Measurements from ENCODE around the gene CELSR1.

The CELSR1 gene

DNA sequence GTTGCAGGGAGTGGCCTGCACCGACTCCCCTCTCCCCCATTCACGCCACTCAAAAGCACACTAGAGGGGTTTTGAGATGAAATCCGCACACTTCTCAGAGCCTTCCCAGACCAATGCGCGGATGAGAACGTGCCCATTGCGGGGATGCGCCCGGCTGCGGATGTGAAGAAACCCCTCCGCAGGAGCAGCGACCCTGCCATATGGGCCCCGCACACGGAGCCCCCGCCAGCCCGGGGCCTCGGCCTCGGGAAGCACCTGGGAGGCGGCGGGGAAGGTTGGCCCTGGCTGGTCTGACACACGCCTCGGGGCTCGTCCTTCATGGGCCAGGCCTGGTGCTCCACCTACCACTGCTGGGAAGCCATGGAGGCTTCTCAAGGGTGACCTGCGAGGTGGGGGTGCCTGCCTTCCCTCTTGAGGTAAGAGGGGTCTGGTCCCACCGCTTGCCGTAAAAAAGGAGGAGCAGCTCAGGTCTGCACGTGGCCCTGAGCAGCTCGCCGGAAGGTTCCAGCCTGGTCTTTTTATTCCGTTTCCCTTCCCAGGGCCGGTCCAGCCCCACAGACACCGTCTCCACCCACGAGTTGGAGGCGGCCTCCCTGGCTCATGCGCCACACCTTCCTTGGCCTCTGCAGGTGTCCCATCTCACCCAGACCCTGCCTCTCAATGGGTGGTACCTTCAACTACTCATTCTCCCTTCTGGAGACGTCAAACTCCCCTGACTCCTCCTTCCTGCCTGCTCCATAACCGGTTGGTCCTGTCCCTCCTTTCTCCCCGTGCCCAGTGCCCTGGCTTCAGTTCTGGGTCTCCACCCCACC, 162.6 kb downstream of the CELSR1 start:
- no peak for DNase-seq (ENCODE audit: low read depth)

- no peak for DNase-seq (ENCODE audit: low read depth)
These were observed 163.3 kb downstream of the CELSR1 start for GRCh38 chr22:46373921-46374662.

DNA sequence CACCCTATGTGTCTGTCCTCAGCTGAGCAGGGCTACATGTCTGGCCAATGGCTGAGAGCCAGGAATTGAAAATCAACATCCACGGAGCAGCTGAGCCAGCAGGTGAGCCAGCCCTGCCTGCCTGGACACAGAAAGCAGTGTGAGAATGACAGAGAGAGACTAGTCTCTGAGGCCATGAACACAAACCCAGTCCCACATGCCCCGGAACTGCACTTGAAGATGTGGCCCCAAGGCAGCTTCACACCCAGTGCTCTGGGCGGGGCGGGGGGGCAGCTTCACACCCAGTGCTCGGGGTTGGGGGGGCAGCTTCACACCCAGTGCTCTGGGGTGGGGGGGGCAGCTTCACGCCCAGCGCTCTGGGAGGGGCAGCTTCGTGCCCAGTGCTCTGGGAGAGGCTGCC, 164.3 kb downstream of the CELSR1 start:
- no peak for DNase-seq (ENCODE audit: low read depth)

GRCh38 chr22:46372686-46373085, 164.7 kb downstream of the CELSR1 start:
- no peak for DNase-seq (ENCODE audit: low read depth)

DNA sequence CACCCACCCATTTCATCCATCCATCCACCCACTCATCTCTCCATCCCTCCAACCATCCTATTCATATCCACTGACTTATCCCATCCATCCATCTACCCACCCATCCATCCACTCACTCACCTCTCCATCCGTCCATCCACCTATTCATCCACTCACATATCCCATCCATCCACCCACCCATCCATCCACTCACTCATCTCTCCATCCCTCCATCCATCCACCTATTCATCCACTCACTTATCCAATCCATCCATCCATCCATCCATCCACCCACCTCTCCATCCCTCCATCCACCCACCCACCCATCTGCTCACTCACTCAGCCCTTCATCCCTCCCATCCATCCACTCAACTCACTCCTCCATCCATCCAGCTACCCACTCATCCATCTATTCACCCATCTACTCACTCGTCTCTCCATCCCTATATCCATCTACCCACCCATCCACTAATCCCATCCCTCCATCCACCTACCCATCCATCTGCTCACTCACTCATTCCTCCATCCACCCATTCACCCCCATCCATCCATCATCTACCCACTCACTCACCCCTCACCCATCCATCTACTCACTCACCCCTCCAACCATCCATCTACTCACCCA, 165.7 kb downstream of the CELSR1 start:
- DNase-seq (ENCODE audit: low read depth) = no peak

GRCh38 chr22:46370584-46371291, 166.7 kb downstream of the CELSR1 start:
- DNase-seq (ENCODE audit: low read depth) = no peak

DNA sequence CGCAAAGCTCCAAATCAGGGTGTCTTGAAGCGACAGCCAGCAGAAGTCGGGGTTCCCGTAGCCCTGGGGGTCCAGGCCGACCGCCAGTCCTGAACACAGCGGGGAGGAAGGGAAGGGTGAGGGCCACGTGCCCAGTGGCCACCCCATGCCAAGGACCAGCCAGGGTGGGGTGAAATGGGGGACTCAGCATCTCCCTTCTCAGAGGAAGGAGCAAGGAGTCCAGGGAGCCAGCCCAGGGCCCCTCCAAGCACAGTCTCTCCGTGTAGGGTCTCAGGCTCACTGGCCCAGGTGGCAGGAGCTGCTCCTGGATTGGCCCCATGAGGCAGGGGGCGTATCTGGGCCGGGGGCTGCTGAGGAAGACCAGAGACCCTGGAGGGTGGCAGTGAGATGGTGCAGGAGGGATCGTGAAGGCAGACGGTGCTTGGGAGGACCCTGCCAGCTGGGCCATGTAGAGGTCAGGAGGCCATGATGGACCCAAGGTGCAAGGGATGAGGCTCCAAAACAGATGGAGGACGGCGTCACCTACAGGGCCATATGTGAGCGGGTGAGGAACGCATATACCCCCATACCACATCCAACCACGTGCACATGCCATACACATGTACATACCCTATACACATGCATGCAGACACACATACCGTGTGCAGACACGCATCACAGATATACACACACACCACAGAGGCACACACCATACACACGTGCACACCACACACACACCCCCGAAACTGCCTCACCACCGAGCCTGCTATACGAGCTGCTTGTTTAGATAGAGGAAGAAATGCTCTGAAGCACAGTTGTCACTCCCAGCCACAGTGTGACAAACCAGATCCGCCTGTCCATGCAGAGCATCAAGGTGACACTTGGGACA, 167.5 kb downstream of the CELSR1 start:
- no peak for DNase-seq (ENCODE audit: low read depth)

GRCh38 chr22:46368871-46369715, 168.3 kb downstream of the CELSR1 start:
- DNase-seq (ENCODE audit: low read depth) = no peak

DNA sequence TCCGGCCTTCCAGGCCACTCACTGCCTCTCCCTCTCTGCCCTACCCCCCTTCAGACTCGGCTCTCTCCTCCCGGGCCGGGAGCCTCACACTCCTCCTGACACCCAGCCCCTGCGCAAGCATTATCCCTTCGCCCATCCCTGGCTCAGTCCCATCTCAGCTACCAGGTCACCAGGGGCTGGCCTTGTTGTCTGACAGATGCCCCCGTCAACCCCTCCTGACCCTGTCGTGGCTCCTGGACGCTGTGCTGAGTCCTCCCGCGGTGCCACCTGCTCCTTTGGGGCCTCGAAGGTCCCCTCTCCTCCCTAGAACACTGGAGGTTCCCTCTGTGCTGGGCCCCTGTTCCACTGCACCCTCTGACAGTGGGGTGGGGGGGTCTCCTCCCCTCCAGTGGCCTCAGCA, 169.0 kb downstream of the CELSR1 start:
- no peak for DNase-seq (ENCODE audit: low read depth)

- DNase-seq (ENCODE audit: low read depth) = peak; percentile 24
These were observed 169.7 kb downstream of the CELSR1 start for GRCh38 chr22:46367707-46368191.

DNA sequence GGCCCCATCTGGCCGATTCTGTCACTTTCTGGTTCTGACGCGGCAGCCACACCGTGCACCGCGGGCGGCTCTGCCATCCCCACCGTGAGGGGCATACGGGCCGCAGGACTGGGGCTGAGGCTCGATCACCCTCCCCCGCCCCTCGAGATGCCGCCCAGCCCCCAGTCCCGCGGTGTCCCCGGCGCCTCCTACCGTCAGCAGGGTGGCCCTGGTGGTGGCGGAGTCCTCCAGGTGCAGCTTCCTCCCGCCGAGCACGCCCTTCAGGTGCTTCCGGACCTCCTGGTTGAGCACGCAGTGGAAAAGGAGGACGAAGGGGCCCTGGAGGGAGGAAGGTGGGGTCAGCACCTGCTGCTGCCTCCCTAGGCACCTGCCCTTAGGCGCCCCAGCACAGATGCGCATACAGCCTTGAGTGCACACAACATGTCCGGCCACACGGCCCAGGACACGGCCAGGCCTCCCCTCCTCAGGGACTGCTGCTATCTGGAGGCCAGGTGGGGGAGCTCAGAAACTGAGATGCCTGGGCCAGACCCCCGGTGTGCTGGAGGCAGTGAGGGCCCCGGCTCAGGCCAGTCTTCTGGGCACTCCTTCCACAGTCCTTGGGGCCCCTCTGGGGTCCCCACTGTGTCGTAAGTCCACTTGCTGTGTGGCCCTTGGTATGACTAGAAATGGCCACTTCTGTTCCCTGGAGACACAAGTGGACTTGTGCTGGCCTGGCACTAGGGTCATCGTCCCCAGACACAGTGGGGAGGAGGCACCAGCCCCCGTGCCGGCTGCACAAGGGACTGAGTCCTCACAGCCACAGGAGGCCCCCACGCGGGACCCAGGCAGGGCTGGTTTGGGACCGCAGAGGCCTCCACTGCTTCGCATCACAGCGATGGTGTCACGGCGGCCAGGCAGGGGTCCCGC, 170.4 kb downstream of the CELSR1 start:
- no peak for DNase-seq (ENCODE audit: low read depth)

GRCh38 chr22:46366327-46366731, 171.1 kb downstream of the CELSR1 start:
- DNase-seq (ENCODE audit: low read depth) = no peak

DNA sequence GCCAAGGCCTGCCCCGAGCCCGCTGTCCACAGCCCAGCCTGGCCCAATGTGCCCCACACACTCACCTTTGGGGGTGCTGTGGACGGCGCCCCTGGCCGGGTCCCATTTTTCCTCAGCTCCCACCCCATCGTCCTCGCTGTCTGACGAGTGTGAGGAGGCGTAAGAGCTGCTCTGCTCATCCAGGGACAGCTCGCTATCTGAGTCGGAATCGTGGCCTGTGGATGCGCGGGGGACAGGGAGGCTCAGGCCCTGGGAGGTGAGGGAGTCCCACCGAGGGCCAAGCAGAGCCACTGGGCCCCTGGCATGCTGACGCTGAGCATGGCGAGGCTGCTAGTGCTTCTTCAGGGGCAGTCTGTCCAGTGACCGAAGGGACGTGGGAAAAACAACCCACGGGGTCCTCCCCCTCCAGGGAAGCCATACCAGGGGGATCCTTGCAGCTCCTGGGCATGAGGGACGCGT, 172.2 kb downstream of the CELSR1 start:
- no peak for DNase-seq (ENCODE audit: low read depth)

- no peak for DNase-seq (ENCODE audit: low read depth)
These were observed 172.9 kb downstream of the CELSR1 start for GRCh38 chr22:46364341-46365165.

- no peak for DNase-seq (ENCODE audit: low read depth)
These were observed 173.7 kb downstream of the CELSR1 start for GRCh38 chr22:46363611-46364321.

DNA sequence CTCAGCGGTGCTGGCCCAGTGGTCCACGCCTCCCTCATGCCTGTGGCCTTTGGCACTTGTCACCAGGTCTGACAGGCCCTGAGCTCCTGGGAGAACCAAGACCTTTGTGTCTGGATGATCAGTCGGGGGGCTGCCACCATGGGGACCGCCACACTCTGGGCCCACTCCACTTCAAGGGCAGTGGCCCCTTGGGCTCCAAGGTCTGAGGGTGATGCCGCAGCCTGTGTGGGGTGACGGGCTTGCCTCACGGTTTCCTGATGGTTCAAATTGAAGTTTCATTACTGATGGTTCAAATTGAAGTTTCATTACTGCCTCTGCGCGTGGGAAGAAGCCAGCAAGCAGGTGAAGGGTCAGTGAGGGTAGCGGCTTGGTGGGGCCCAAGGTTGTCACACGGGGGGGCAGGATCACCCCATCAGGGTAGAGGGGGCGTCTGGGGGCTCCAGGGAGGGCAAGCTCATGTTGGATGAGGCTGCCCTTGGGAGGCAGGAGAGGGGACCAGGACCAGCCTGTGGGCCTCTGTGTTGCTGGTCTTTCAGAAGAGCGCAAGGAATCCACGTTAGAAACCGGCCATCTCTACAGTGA, 174.4 kb downstream of the CELSR1 start:
- no peak for DNase-seq (ENCODE audit: low read depth)

All from fibroblast of gingiva (primary cell).